HEK293 (cell line): ENCODE measurements around the gene CANT1.
A peak's percentile ranks its signal among the peaks of the same experiment; 100 is the strongest.

Experiments used
- CTCF ChIA-PET: fragments of 350-600 bp; formaldehyde crosslinking; extraction: SDS; loops from one replicate; lab custom pipeline; 2021; ENCODE audit warnings: antibody characterized with exemption; lab: Yijun Ruan, JAX
- POLR2A ChIA-PET: fragments of 300-600 bp; formaldehyde crosslinking; extraction: SDS; loops from one replicate; lab custom pipeline; 2020; ENCODE audit warnings: antibody characterized with exemption, inconsistent platforms; lab: Yijun Ruan, JAX
- H3K27ac ChIP-seq: fragments of 200-500 bp; sonication (Bioruptor generic); 2 replicates; pipeline ENCODE4 v1.5.1; 2014; ENCODE audit warnings: low read depth, low read length, control low read depth, inconsistent platforms; ENCODE audit errors: extremely low read depth
- H3K36me3 ChIP-seq, 2 experiments: fragments of 200-500 bp in 1 of 2; sonication (Bioruptor generic) in 1 of 2; 1 replicate in 1 of 2; 2 replicates in 1 of 2; pipeline ENCODE4 v1.5.1; 2014 to 2017; ENCODE audit warnings: inconsistent platforms in 2 of 2, low read length in 2 of 2; ENCODE audit not compliant: control insufficient read depth in 2 of 2, insufficient read depth in 1 of 2
- H3K4me1 ChIP-seq: fragments of 200-500 bp; sonication (Bioruptor generic); 2 replicates; pipeline ENCODE4 v1.5.1; 2014; ENCODE audit warnings: mild to moderate bottlenecking, low read length, inconsistent platforms; ENCODE audit not compliant: control insufficient read depth, insufficient read depth
- H3K4me3 ChIP-seq: 2 replicates; pipeline ENCODE4 v1.5.1; 2011; ENCODE audit warnings: low read depth, mild to moderate bottlenecking, control low read depth, low read length, moderate library complexity
- H3K9me3 ChIP-seq: fragments of 200-500 bp; sonication (Bioruptor generic); 2 replicates; pipeline ENCODE4 v1.5.1; 2014; ENCODE audit warnings: low read depth, low read length, inconsistent platforms; ENCODE audit not compliant: control insufficient read depth, insufficient read depth
- EGR2 ChIP-seq: fragments of 450-650 bp; formaldehyde crosslinking; IDR thresholded peaks from 2 replicates; pipeline ENCODE4 v1.5.1; 2016; ENCODE audit warnings: low read depth, missing biosample characterization, missing genetic modification characterization
- HOXA7 ChIP-seq: sonication (generic); formaldehyde crosslinking; IDR thresholded peaks from 2 replicates; pipeline ENCODE4 v1.8.1; 2022; ENCODE audit warnings: missing genetic modification reagents, borderline replicate concordance
- SALL2 ChIP-seq: fragments of 450-650 bp; formaldehyde crosslinking; IDR thresholded peaks from 2 replicates; pipeline ENCODE4 v1.5.0; 2017; ENCODE audit warnings: missing biosample characterization, mild to moderate bottlenecking, missing genetic modification characterization, borderline replicate concordance
- ZFHX2 ChIP-seq: fragments of 450-650 bp; formaldehyde crosslinking; conservative IDR thresholded peaks from 2 replicates; pipeline ENCODE4 v1.5.1; 2016; ENCODE audit warnings: missing biosample characterization, missing genetic modification characterization
- ZFP37 ChIP-seq: fragments of 450-650 bp; formaldehyde crosslinking; IDR thresholded peaks from 2 replicates; pipeline ENCODE4 v1.5.1; 2016; ENCODE audit warnings: missing biosample characterization, missing genetic modification characterization
- ZNF221 ChIP-seq: fragments of 450-650 bp; formaldehyde crosslinking; IDR thresholded peaks from 2 replicates; pipeline ENCODE4 v1.5.1; 2017; ENCODE audit warnings: missing biosample characterization, missing genetic modification characterization, borderline replicate concordance
- ZNF510 ChIP-seq: fragments of 450-650 bp; formaldehyde crosslinking; IDR thresholded peaks from 2 replicates; pipeline ENCODE4 v1.5.1; 2018; ENCODE audit warnings: mild to moderate bottlenecking, missing genetic modification characterization, missing biosample characterization; ENCODE audit not compliant: insufficient replicate concordance
- ZNF513 ChIP-seq: fragments of 450-650 bp; IDR thresholded peaks from 2 replicates; pipeline ENCODE4 v1.5.1; 2018; ENCODE audit warnings: missing biosample characterization, missing genetic modification characterization
- ZNF600 ChIP-seq: fragments of 450-650 bp; formaldehyde crosslinking; IDR thresholded peaks from 2 replicates; pipeline ENCODE4 v1.5.1; 2016; ENCODE audit warnings: missing biosample characterization, missing genetic modification characterization
- ZNF792 ChIP-seq: fragments of 450-650 bp; formaldehyde crosslinking; IDR thresholded peaks from 2 replicates; pipeline ENCODE4 v1.5.1; 2016; ENCODE audit warnings: missing biosample characterization, missing genetic modification characterization
- ZNF830 ChIP-seq: fragments of 450-650 bp; IDR thresholded peaks from 2 replicates; pipeline ENCODE4 v1.5.0; 2018; ENCODE audit warnings: missing biosample characterization, missing genetic modification characterization, low read depth, mild to moderate bottlenecking, moderate library complexity
- TF ChIP-seq, protein P1 (sequence below): fragments of 450-650 bp; formaldehyde crosslinking; IDR thresholded peaks from 2 replicates; pipeline ENCODE4 v1.5.1; 2016; ENCODE audit warnings: missing biosample characterization, missing genetic modification characterization, borderline replicate concordance

Gene CANT1

DNA sequence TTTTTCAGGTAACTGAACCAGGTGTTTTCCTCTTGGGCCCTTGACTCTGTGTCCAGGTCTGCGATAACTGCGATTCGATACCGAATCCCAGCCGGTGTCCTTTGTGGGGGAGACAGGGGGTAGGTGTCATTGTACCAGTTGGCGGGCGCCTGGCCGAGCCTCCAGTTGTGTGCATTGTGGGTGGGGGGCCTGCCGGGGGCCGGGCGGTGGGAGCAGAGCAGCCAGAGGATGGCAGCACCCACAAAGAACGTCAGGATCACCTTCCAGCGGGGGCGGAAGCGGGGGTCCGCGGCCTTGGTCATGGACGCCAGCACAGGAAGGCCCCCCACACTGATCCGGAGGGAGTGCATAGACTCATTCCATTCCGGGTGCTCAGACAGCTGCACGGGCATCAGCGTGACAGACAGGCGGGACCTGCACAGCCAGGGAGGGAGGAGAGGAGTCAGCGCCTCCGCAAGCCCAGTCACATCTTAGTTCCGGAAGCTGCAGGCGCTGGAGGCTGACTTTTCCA, 12.3 kb downstream of the CANT1 start:
- Histone ChIP-seq H3K27ac (no peak overlapping the region), H3K4me3 (no peak overlapping the region), H3K36me3 (peaks cover 0 to 85% of the 10 kb centered on the region in 2 experiments; a peak in 2 of 3 replicates), H3K9me3 (no peaks in the 10 kb centered on the region), H3K4me1 (no peaks in the 10 kb centered on the region)
- TF ChIP-seq ZNF600 (tag by site-specific recombination) (0 out of 2 replicates have a peak, but pooled peaks have one; percentile 26), ZNF792 (tag by site-specific recombination) (no peak)
- ChIA-PET POLR2A (interaction anchor here (1.0 to 2.1 kb wide), 2 partner anchors 8 to 77 kb away, joined by 3 to 6 read pairs; partner anchors contain the start of gene ENGASE), CTCF (interaction anchor here (1.0 kb wide), 1 partner anchor 48 kb away, joined by 4 read pairs; no protein-coding TSS in a partner anchor)

DNA sequence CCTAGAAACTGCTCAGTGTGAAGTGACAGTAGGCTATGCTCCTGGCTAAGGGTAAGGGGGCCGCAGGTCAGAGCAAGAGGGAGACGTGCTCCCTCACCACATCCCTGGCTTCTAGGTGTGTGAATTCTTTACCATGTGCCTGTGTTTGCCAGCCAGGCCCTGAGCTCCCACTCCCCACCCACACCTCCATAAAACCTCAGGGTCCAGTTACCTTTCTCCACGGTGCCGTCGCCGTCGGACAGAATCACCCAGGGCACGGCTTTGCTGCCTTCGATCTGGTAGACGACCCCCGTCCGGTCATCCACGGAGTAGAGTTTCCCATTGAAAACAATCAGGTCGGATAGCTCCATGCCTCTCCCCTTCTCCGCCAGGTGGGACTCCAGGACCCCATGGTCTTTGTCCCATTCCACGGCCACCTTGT, 12.8 kb downstream of the CANT1 start:
- TF ChIP-seq HOXA7 (CRISPR knock-in tag): no peak
- TF ChIP-seq ZFHX2 (tag by site-specific recombination): 0 out of 2 replicates have a peak, but pooled peaks have one; percentile 20
- peak; percentile 54 for TF ChIP-seq EGR2 (tag by site-specific recombination)
- no peaks in the 10 kb centered on the region for H3K9me3 ChIP-seq
- ChIA-PET POLR2A (interaction anchor here (2.1 kb wide), 1 partner anchor 9 kb away, joined by 6 read pairs; no protein-coding TSS in a partner anchor), CTCF (interaction anchor here (1.0 to 1.8 kb wide), 2 partner anchors 10 to 49 kb away, joined by 4 to 7 read pairs; no protein-coding TSS in a partner anchor)
- H3K4me3 ChIP-seq: no peak overlapping the region
- H3K36me3 ChIP-seq: peaks cover 0 to 87% of the 10 kb centered on the region in 2 experiments; a peak in 2 of 3 replicates
- no peaks in the 10 kb centered on the region for H3K4me1 ChIP-seq
- H3K27ac ChIP-seq: no peak overlapping the region

DNA sequence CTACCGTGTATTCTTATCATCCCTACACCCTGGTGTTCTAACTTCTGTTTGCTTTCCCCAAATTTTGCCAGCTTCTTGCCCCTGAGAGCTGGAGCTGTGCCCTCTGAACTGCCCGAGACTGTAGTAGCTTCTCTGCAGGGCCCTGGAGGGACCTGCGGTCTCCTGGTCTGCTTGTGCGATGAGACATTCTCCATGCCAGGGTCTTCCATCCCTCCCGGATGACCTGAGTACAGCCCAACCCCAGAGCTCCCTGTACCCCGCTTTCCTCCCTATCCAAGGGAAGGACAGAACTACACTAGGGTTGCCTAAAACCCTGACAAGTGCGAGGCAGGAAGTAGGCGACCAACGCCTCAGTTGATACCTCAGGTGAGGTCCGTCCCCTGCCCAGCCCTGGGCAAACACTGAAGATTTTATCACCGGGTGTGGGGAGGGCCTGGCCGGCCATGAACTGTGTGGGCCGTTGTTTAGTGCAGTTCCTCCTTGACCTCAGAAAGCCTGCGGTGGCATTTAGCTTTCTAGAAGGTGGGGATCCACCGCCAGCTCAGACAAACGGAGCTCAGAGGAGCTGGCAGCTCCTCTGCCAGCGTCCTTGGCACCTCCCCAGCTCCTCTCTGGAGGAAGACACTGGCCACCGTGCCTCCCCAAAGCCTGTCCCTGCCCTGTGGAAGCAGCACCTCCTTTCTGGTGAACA, 13.7 kb downstream of the CANT1 start:
- Histone ChIP-seq H3K4me3 (no peak overlapping the region), H3K9me3 (no peaks in the 10 kb centered on the region), H3K4me1 (no peaks in the 10 kb centered on the region), H3K27ac (no peak overlapping the region), H3K36me3 (peaks cover 0 to 93% of the 10 kb centered on the region in 2 experiments)
- no peak for TF ChIP-seq SALL2
- TF ChIP-seq ZNF510 (tag by site-specific recombination): no peak
- no peak for TF ChIP-seq ZNF513 (tag by site-specific recombination)
- TF ChIP-seq, protein P1, sequence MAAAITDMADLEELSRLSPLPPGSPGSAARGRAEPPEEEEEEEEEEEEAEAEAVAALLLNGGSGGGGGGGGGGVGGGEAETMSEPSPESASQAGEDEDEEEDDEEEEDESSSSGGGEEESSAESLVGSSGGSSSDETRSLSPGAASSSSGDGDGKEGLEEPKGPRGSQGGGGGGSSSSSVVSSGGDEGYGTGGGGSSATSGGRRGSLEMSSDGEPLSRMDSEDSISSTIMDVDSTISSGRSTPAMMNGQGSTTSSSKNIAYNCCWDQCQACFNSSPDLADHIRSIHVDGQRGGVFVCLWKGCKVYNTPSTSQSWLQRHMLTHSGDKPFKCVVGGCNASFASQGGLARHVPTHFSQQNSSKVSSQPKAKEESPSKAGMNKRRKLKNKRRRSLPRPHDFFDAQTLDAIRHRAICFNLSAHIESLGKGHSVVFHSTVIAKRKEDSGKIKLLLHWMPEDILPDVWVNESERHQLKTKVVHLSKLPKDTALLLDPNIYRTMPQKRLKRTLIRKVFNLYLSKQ: no peak
- TF ChIP-seq ZNF830 (tag by site-specific recombination): no peak
- TF ChIP-seq ZNF221 (tag by site-specific recombination): no peak
- no peak for TF ChIP-seq ZFP37
- CTCF ChIA-PET: interaction anchor here (0.6 to 1.8 kb wide), 8 partner anchors 9 to 221 kb away, joined by 3 to 7 read pairs (median 4); no protein-coding TSS in a partner anchor
- POLR2A ChIA-PET: interaction anchor here (0.8 to 2.1 kb wide), 2 partner anchors 9 to 10 kb away, joined by 6 to 11 read pairs; no protein-coding TSS in a partner anchor
